Measurements from ENCODE around the gene SYNE1. TPM values are rescaled to one million over a fixed set of nuclear protein-coding genes. Genes with fewer than 3 reads are reported as not detected.

Gene SYNE1
- total and polyA plus RNA-seq, 10 donors = 27.8 to 336 (median 247) TPM

DNA sequence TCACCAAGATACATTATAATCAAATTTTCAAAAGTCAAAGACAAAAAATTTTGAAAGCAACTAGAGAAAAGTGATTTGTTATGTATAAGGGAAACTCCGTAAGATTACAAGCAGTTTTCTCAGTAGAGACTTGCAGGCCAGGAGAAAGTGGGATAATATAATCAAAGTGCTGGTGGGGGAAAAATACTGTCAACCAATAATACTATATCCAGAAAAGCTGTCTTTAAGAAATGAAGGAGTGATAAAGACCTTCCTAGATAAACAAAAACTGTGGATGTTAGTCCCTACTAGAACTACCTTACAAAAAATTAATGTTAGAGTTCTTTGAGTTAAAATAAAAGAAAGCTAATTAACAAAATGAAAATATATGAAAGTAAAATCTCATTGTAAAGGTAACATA is 79.7 kb downstream of the SYNE1 start:
- intact Hi-C loops (cut with DNase I; ENCODE audit: low total_unique reads) = no loop called here
- no peak overlapping the region for H3K27ac ChIP-seq
- no peak for TF ChIP-seq POLR2AphosphoS5 (IDR thresholded peaks at IDR 0.05)
- TF ChIP-seq CTCF (IDR thresholded peaks at IDR 0.05 in 8 of 11, conservative IDR thresholded peaks at IDR 0.05 in 3 of 11) = no peak
- TF ChIP-seq POLR2A (IDR thresholded peaks at IDR 0.05) = no peak
- H3K27me3 ChIP-seq (replicated peaks in 1 of 7) = no peaks in the 10 kb centered on the region
- DNase-seq = no peak
- peaks cover 0 to 10% (median 3%) of the 10 kb centered on the region in 6 donors for H3K4me1 ChIP-seq
- 96 to 100% (median 97%) methylated on average over 1 of the region's 1 CpG for WGBS, 5 donors
- H3K4me3 ChIP-seq = no peak overlapping the region
- no peaks in the 10 kb centered on the region for H3K36me3 ChIP-seq
- H3K9me3 ChIP-seq = peaks cover 2 to 27% (median 22%) of the 10 kb centered on the region in 8 donors

GRCh38 chr6:152554851-152555250 is 82.3 kb downstream of the SYNE1 start:
- TF ChIP-seq POLR2AphosphoS5 (IDR thresholded peaks at IDR 0.05) (no peak), CTCF (IDR thresholded peaks at IDR 0.05 in 8 of 11, conservative IDR thresholded peaks at IDR 0.05 in 3 of 11) (no peak), POLR2A (IDR thresholded peaks at IDR 0.05) (no peak)
- DNase-seq = no peak
- no peak overlapping the region for H3K4me3 ChIP-seq
- 83 to 97% (median 91%) methylated on average over 1 of the region's 1 CpG for WGBS, 5 donors
- peaks cover 2 to 27% (median 22%) of the 10 kb centered on the region in 8 donors for H3K9me3 ChIP-seq
- peak overlapping the region in 2 of 8 donors; percentile 46 to 51 for H3K27ac ChIP-seq
- no peaks in the 10 kb centered on the region for H3K36me3 ChIP-seq
- no peaks in the 10 kb centered on the region for H3K27me3 ChIP-seq (replicated peaks in 1 of 7)
- H3K4me1 ChIP-seq = peaks cover 0 to 24% (median 5%) of the 10 kb centered on the region in 6 donors
- intact Hi-C loops (cut with DNase I; ENCODE audit: low total_unique reads) = no loop called here

DNA sequence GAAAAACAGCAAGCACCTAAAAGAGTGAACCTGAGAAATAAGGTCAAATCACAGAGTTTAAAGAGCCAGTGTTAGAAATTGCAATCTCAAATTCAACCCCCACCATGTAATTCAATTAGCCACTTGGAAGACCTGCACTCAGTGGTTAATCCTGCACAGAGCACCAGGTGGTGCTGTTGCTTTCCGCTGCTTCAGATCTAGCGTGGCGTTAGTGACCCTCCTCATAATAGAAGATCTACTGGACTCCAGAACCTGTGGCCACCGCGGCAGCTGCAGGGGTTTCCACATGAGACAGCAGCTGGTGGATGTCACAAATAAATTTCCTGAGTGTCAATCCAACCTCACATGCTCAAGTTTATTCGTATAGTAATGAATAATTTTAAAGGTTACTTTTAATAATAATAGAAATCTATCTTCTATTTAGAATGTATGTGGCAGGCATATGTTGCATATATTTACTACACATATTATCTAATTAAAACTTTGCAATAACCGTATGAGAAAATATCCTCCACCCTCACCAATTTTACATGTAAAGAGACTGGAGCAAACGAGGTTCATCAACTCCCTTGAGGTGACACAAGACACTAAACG is 84.4 kb downstream of the SYNE1 start:
- no peaks in the 10 kb centered on the region for H3K36me3 ChIP-seq
- peaks cover 2 to 15% (median 13%) of the 10 kb centered on the region in 8 donors for H3K9me3 ChIP-seq
- DNase-seq = peak; percentile 85
- no peak overlapping the region for H3K4me3 ChIP-seq
- TF ChIP-seq POLR2A (IDR thresholded peaks at IDR 0.05) = no peak
- TF ChIP-seq CTCF (IDR thresholded peaks at IDR 0.05 in 8 of 11, conservative IDR thresholded peaks at IDR 0.05 in 3 of 11) = peak; percentile 62 to 86 (median 80)
- no peak for TF ChIP-seq POLR2AphosphoS5 (IDR thresholded peaks at IDR 0.05)
- H3K27me3 ChIP-seq (replicated peaks in 1 of 7) = no peaks in the 10 kb centered on the region
- 28 to 38% (median 29%) methylated on average over 9 of the region's 9 CpGs for WGBS, 5 donors
- intact Hi-C loops (cut with DNase I; ENCODE audit: low total_unique reads) = no loop called here
- H3K27ac ChIP-seq = no peak overlapping the region
- H3K4me1 ChIP-seq = peaks cover 0 to 24% (median 5%) of the 10 kb centered on the region in 6 donors

DNA sequence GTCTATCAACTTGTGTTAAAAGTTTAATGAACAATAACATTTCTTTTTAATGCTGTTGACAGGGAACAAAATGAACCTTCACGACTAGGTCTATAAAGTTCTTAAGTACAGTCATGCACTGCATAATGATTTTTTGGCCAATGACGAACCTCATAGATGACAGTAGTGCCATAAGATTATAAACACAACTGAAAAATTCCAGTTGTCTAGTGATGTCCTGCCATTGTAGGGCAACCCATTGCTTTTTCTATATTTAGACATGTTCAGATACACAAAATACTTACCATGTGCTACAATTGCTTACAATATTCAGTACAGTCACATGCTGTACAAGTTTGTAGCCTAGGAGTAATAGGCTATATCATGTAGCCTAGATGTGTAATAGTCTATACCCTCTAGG is 93.6 kb downstream of the SYNE1 start:
- Histone ChIP-seq H3K9me3 (no peaks in the 10 kb centered on the region), H3K4me3 (no peak overlapping the region), H3K27me3 (replicated peaks in 1 of 7) (no peaks in the 10 kb centered on the region), H3K36me3 (peaks cover 0 to 4% (median 0%) of the 10 kb centered on the region in 6 donors), H3K27ac (no peak overlapping the region), H3K4me1 (no peaks in the 10 kb centered on the region)
- TF ChIP-seq CTCF (IDR thresholded peaks at IDR 0.05 in 8 of 11, conservative IDR thresholded peaks at IDR 0.05 in 3 of 11) = no peak
- no peak for TF ChIP-seq POLR2AphosphoS5 (IDR thresholded peaks at IDR 0.05)
- TF ChIP-seq POLR2A (IDR thresholded peaks at IDR 0.05) = no peak
- DNase-seq = no peak
- intact Hi-C loops (cut with DNase I; ENCODE audit: low total_unique reads) = no loop called here
- WGBS, 5 donors = 89 to 96% (median 95%) methylated on average over 2 of the region's 2 CpGs
